ENCODE data around the gene GNAT3. TPM values are rescaled to one million over a fixed set of nuclear protein-coding genes. Genes with fewer than 3 reads are reported as not detected.

GNAT3 gene
- total RNA-seq, 1 donor from 2014 or later, result not detected

DNA sequence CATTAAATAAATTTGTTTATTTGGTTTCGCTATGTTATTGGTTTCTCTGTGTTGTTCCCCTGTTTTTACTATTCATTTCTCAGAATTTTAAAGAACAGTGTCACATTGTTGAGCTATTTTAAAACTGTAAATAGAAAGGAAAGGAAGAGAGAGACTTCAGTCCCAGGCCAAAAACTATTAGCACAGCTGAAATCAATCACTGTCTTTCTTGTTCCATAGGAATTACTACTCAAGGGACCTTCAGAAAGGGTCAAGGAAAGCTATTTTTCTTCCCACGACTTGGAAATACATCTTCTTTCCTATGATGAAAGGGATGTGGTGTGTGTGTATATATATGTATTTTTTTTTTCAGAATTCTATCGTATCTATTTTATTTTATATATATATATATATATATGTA is 29.0 kb upstream of the GNAT3 start:
- TF ChIP-seq EZH2 (IDR thresholded peaks at IDR 0.05; ENCODE audit: insufficient read depth, low read length), result no peak
- no peak for TF ChIP-seq CTCF (IDR thresholded peaks at IDR 0.05; ENCODE audit: insufficient read depth, low read depth, low read length)
- no peak overlapping the region for H3K27ac Mint-ChIP-seq (ENCODE audit: unreplicated experiment)
- H3K4me1 ChIP-seq (ENCODE audit: insufficient read depth, low read length), result no peaks in the 10 kb centered on the region

DNA sequence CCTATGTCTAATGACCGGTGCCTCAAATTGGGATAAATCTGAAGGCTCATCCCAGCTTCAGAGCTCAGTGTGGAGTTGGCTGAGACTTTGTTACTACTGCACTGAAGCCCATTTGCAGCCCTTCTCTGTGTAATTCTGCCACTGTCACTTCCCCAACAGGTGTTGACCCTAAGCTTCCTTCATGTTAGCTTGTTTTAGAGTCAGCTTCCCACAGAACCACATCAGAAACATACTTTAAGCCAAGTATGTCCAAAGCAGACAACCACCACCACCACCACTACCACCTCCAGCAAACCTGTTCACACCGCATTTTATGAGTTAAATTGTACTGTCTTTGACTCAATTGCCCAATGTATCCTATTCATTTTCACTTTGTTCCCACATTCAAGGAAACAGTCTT is 25.2 kb upstream of the GNAT3 start:
- Histone ChIP-seq H2AFZ (ENCODE audit: low read depth, low read length) (no peak overlapping the region), H3K27me3 (ENCODE audit: insufficient read depth, low read length) (no peaks in the 10 kb centered on the region), H3K9me3 (ENCODE audit: insufficient read depth, low read depth, low read length) (peaks cover 3% of the 10 kb centered on the region), H3K9ac (ENCODE audit: low read length) (no peak overlapping the region), H3K79me2 (ENCODE audit: insufficient read depth, low read length) (no peaks in the 10 kb centered on the region), H3K4me3 (ENCODE audit: insufficient read depth, low read depth, low read length) (no peak overlapping the region), H3K4me2 (ENCODE audit: low read length) (no peak overlapping the region), H3K27ac (ENCODE audit: low read depth, low read length) (no peak overlapping the region), H3K4me1 (ENCODE audit: insufficient read depth, low read length) (no peaks in the 10 kb centered on the region), H4K20me1 (ENCODE audit: insufficient read depth, low read length) (no peaks in the 10 kb centered on the region), H3K36me3 (ENCODE audit: insufficient read depth, low read length) (no peaks in the 10 kb centered on the region)
- TF ChIP-seq CTCF (IDR thresholded peaks at IDR 0.05; ENCODE audit: insufficient read depth, low read depth, low read length) (no peak), EZH2 (IDR thresholded peaks at IDR 0.05; ENCODE audit: insufficient read depth, low read length) (no peak)
- Mint-ChIP-seq H3K4me3 (ENCODE audit: unreplicated experiment) (no peak overlapping the region), H3K27ac (ENCODE audit: unreplicated experiment) (no peak overlapping the region), H3K36me3 (ENCODE audit: low read depth, unreplicated experiment) (peaks cover 3% of the 10 kb centered on the region), H3K27me3 (ENCODE audit: low read depth, unreplicated experiment) (no peaks in the 10 kb centered on the region), H3K9me3 (ENCODE audit: unreplicated experiment) (peaks cover 10% of the 10 kb centered on the region), H3K4me1 (ENCODE audit: low read depth, unreplicated experiment) (peaks cover 16% of the 10 kb centered on the region)
- no peak for FAIRE-seq
- DNase-seq (ENCODE audit: low read depth), result no peak

More for the DNA sequence above, 29.0 kb upstream of the GNAT3 start:
- Mint-ChIP-seq H3K9me3 (ENCODE audit: unreplicated experiment) (peaks cover 8% of the 10 kb centered on the region), H3K27me3 (ENCODE audit: low read depth, unreplicated experiment) (no peaks in the 10 kb centered on the region), H3K4me1 (ENCODE audit: low read depth, unreplicated experiment) (peaks cover 8% of the 10 kb centered on the region), H3K4me3 (ENCODE audit: unreplicated experiment) (no peak overlapping the region), H3K36me3 (ENCODE audit: low read depth, unreplicated experiment) (peaks cover 1% of the 10 kb centered on the region)
- Histone ChIP-seq H3K27ac (ENCODE audit: low read depth, low read length) (no peak overlapping the region), H3K4me3 (ENCODE audit: insufficient read depth, low read depth, low read length) (no peak overlapping the region), H3K9ac (ENCODE audit: low read length) (no peak overlapping the region), H4K20me1 (ENCODE audit: insufficient read depth, low read length) (no peaks in the 10 kb centered on the region), H3K9me3 (ENCODE audit: insufficient read depth, low read depth, low read length) (peaks cover 2% of the 10 kb centered on the region), H3K27me3 (ENCODE audit: insufficient read depth, low read length) (no peaks in the 10 kb centered on the region), H3K4me2 (ENCODE audit: low read length) (no peak overlapping the region), H3K79me2 (ENCODE audit: insufficient read depth, low read length) (no peaks in the 10 kb centered on the region), H3K36me3 (ENCODE audit: insufficient read depth, low read length) (no peaks in the 10 kb centered on the region), H2AFZ (ENCODE audit: low read depth, low read length) (no peak overlapping the region)
- no peak for DNase-seq (ENCODE audit: low read depth)
- FAIRE-seq, result no peak

GRCh38 chr7:80536426-80536825 is 24.6 kb upstream of the GNAT3 start:
- Histone ChIP-seq H3K79me2 (ENCODE audit: insufficient read depth, low read length) (no peaks in the 10 kb centered on the region), H2AFZ (ENCODE audit: low read depth, low read length) (no peak overlapping the region), H3K4me3 (ENCODE audit: insufficient read depth, low read depth, low read length) (no peak overlapping the region), H3K4me1 (ENCODE audit: insufficient read depth, low read length) (no peaks in the 10 kb centered on the region), H3K4me2 (ENCODE audit: low read length) (no peak overlapping the region), H3K27me3 (ENCODE audit: insufficient read depth, low read length) (no peaks in the 10 kb centered on the region), H3K9me3 (ENCODE audit: insufficient read depth, low read depth, low read length) (peaks cover 3% of the 10 kb centered on the region), H3K27ac (ENCODE audit: low read depth, low read length) (no peak overlapping the region), H3K9ac (ENCODE audit: low read length) (no peak overlapping the region), H4K20me1 (ENCODE audit: insufficient read depth, low read length) (no peaks in the 10 kb centered on the region), H3K36me3 (ENCODE audit: insufficient read depth, low read length) (no peaks in the 10 kb centered on the region)
- H3K4me1 Mint-ChIP-seq (ENCODE audit: low read depth, unreplicated experiment), result peaks cover 11% of the 10 kb centered on the region
- no peak for FAIRE-seq
- TF ChIP-seq EZH2 (IDR thresholded peaks at IDR 0.05; ENCODE audit: insufficient read depth, low read length) (no peak), CTCF (IDR thresholded peaks at IDR 0.05; ENCODE audit: insufficient read depth, low read depth, low read length) (no peak)
- no peak overlapping the region for H3K4me3 Mint-ChIP-seq (ENCODE audit: unreplicated experiment)
- peaks cover 3% of the 10 kb centered on the region for H3K36me3 Mint-ChIP-seq (ENCODE audit: low read depth, unreplicated experiment)
- no peaks in the 10 kb centered on the region for H3K27me3 Mint-ChIP-seq (ENCODE audit: low read depth, unreplicated experiment)
- peaks cover 12% of the 10 kb centered on the region for H3K9me3 Mint-ChIP-seq (ENCODE audit: unreplicated experiment)
- no peak for DNase-seq (ENCODE audit: low read depth)
- H3K27ac Mint-ChIP-seq (ENCODE audit: unreplicated experiment), result no peak overlapping the region

All from astrocyte (in vitro differentiated cells and primary cell).